HepG2 (cell line): ENCODE results near the gene TNFRSF1B. TPM values are rescaled to one million over a fixed set of nuclear protein-coding genes. Genes with fewer than 3 reads are reported as not detected.

Source experiments
- ATF5 ChIP-seq: sonication (generic); formaldehyde crosslinking; IDR thresholded peaks from 2 replicates; pipeline ENCODE4 v1.4.0; 2020; ENCODE audit warnings: mild to moderate bottlenecking, low read depth, missing genetic modification reagents
- DR1 ChIP-seq: sonication (generic); formaldehyde crosslinking; IDR thresholded peaks from 2 replicates; pipeline ENCODE4 v1.8.0; 2021; ENCODE audit warnings: mild to moderate bottlenecking, missing genetic modification reagents, inconsistent platforms
- ELF3 ChIP-seq: IDR thresholded peaks from 2 replicates; pipeline ENCODE4 v1.6.1; 2016; ENCODE audit warnings: missing genetic modification reagents, missing compliant biosample characterization
- ESRRA ChIP-seq: sonication (generic); formaldehyde crosslinking; IDR thresholded peaks from 2 replicates; pipeline ENCODE4 v1.5.1; 2020; ENCODE audit warnings: mild to moderate bottlenecking, low read depth, missing genetic modification reagents
- HCFC1 ChIP-seq: fragments of 150-350 bp; IDR thresholded peaks from 2 replicates; pipeline ENCODE4 v1.6.1; 2014; ENCODE audit warnings: low read depth, low read length
- HIVEP1 ChIP-seq: sonication (generic); formaldehyde crosslinking; IDR thresholded peaks from 2 replicates; pipeline ENCODE4 v1.4.0; 2020; ENCODE audit warnings: mild to moderate bottlenecking, missing genetic modification reagents
- MEIS2 ChIP-seq: sonication (generic); formaldehyde crosslinking; IDR thresholded peaks from 2 replicates; pipeline ENCODE4 v1.9.0; 2021; ENCODE audit warnings: mild to moderate bottlenecking, missing genetic modification reagents
- RNF219 ChIP-seq: sonication (generic); formaldehyde crosslinking; IDR thresholded peaks from 2 replicates; pipeline ENCODE4 v1.5.0; 2020; ENCODE audit warnings: mild to moderate bottlenecking, missing genetic modification reagents
- YY1 ChIP-seq: IDR thresholded peaks from 2 replicates; pipeline ENCODE4 v1.6.1; 2011; ENCODE audit warnings: low read length, low read depth, moderate library complexity, mild to moderate bottlenecking; ENCODE audit not compliant: insufficient read depth, insufficient replicate concordance
- ZBTB2 ChIP-seq: sonication (generic); formaldehyde crosslinking; IDR thresholded peaks from 2 replicates; pipeline ENCODE4 v1.8.0; 2022; ENCODE audit warnings: low read depth, missing genetic modification reagents
- ZBTB40 ChIP-seq, 2 experiments: fragments of 450-650 bp in 1 of 2; sonication (generic) in 1 of 2; formaldehyde crosslinking in 1 of 2; IDR thresholded peaks; 2 replicates each; pipeline versions ENCODE4 v1.6.1 to v1.8.0; 2016 to 2022; ENCODE audit warnings: antibody characterized with exemption in 1 of 2, mild to moderate bottlenecking in 1 of 2, missing genetic modification reagents in 1 of 2
- ZFP82 ChIP-seq: sonication (generic); formaldehyde crosslinking; IDR thresholded peaks from 2 replicates; pipeline ENCODE4 v1.5.1; 2020; ENCODE audit warnings: mild to moderate bottlenecking, missing genetic modification reagents, borderline replicate concordance
- ZNF180 ChIP-seq: sonication (generic); formaldehyde crosslinking; IDR thresholded peaks from 2 replicates; pipeline ENCODE4 v1.4.0; 2020; ENCODE audit warnings: low read depth, missing genetic modification reagents, borderline replicate concordance
- ZNF30 ChIP-seq: sonication (generic); formaldehyde crosslinking; IDR thresholded peaks from 2 replicates; pipeline ENCODE4 v1.5.0; 2020; ENCODE audit warnings: mild to moderate bottlenecking, missing genetic modification reagents
- ZSCAN29 ChIP-seq: sonication (generic); formaldehyde crosslinking; conservative IDR thresholded peaks from 2 replicates; pipeline ENCODE4 v1.4.0; 2020; ENCODE audit warnings: mild to moderate bottlenecking, missing genetic modification reagents
- polyA plus RNA-seq, 8 experiments: library from polyadenylated mRNA; depleted of rRNA in 3 of 8; stranded (reverse) in 7 of 8; unstranded in 1 of 8; fragments of >200 nt; fragmentation: Illumina TruSeq in 4 of 8; extraction: Trizol in 4 of 8; gene quantifications; 2 replicates each; pipeline versions ENCODE4 v1.2.1 to v1.2.3, GENCODE V29; 2011 to 2016; ENCODE audit warnings: low read depth in 4 of 8, missing spikeins in 1 of 8, mixed read lengths in 1 of 8; ENCODE audit not compliant: insufficient read depth in 1 of 8
- total RNA-seq, 5 experiments: library from RNA; depleted of rRNA; stranded (reverse); fragments of >200 nt; fragmentation: Illumina TruSeq; extraction: Trizol; gene quantifications; 2 replicates each; pipeline ENCODE4 v1.2.3, GENCODE V29; 2016; ENCODE audit warnings: low read depth in 1 of 5

The TNFRSF1B gene
- total and polyA plus RNA-seq, 2 of the 13 experiments (the other 11 are each of a cell fraction or from before 2014, with no cell fraction given), result 0.04 to 0.11 TPM

GRCh38 chr1:12229835-12230548 lies 63.2 kb downstream of the TNFRSF1B start, which contains the start of gene VPS13D (continued):
- 0 out of 2 replicates have a peak, but pooled peaks have one; percentile 44 for TF ChIP-seq ZFP82 (CRISPR knock-in tag)
- TF ChIP-seq ATF5 (CRISPR knock-in tag), result no peak
- no peak for TF ChIP-seq HIVEP1 (CRISPR knock-in tag)
- TF ChIP-seq MEIS2 (CRISPR knock-in tag), result peak; percentile 38; the same call in 1 of the 2 replicates
- TF ChIP-seq ELF3 (CRISPR knock-in tag), result no peak
- peak; percentile 63; the same call in 1 of the 2 replicates for TF ChIP-seq HCFC1
- TF ChIP-seq ZNF30 (CRISPR knock-in tag), result no peak
- TF ChIP-seq ZBTB2 (CRISPR knock-in tag), result peak; percentile 87; the same call in 1 of the 2 replicates
- TF ChIP-seq ZBTB40 (IDR thresholded peaks at IDR 0.05), result no peak
- 0 out of 2 replicates have a peak, but pooled peaks have one; percentile 34 for TF ChIP-seq ZBTB40 (CRISPR knock-in tag; IDR thresholded peaks at IDR 0.05)
- TF ChIP-seq ZNF180 (CRISPR knock-in tag), result no peak
- TF ChIP-seq ESRRA, result no peak
- no peak for TF ChIP-seq RNF219
- no peak for TF ChIP-seq ZSCAN29 (CRISPR knock-in tag)
- TF ChIP-seq YY1, result peak; percentile 95
- TF ChIP-seq DR1, result 0 out of 2 replicates have a peak, but pooled peaks have one; percentile 21
